ENCODE data around the gene HLA-G.

GRCh38 chr6:29818892-29819291, 8.7 kb upstream of the HLA-G start:
- no peak for TF ChIP-seq CTCF (IDR thresholded peaks at IDR 0.05; ENCODE audit: borderline replicate concordance, extremely low read depth, low read length, poor library complexity, severe bottlenecking)
- TF ChIP-seq EZH2 (IDR thresholded peaks at IDR 0.05; ENCODE audit: borderline replicate concordance, low read depth, low read length, severe bottlenecking) = no peak
